Choroid plexus epithelial cell (primary cell): Measurements from ENCODE around the gene TSPAN18.

Experiments used
- DNase-seq: peaks from one replicate; pipeline ENCODE4 v3.0.0-alpha.2; 2010; ENCODE audit warnings: low read depth
- H3K4me3 ChIP-seq: 2 replicates; pipeline ENCODE4 v1.5.1; 2011; ENCODE audit warnings: low read depth, mild to moderate bottlenecking, control low read depth, low read length, moderate library complexity
- TF ChIP-seq, protein P1 (sequence below): conservative IDR thresholded peaks from 2 replicates; pipeline ENCODE4 v1.5.1; 2011; ENCODE audit warnings: low read depth, mild to moderate bottlenecking, control low read depth, inconsistent platforms, low read length, moderate library complexity

The TSPAN18 gene

GRCh38 chr11:44699497-44700408 lies 27.0 kb upstream of the TSPAN18 start:
- no peak overlapping the region for H3K4me3 ChIP-seq
- DNase-seq, result no peak
- TF ChIP-seq, protein P1, sequence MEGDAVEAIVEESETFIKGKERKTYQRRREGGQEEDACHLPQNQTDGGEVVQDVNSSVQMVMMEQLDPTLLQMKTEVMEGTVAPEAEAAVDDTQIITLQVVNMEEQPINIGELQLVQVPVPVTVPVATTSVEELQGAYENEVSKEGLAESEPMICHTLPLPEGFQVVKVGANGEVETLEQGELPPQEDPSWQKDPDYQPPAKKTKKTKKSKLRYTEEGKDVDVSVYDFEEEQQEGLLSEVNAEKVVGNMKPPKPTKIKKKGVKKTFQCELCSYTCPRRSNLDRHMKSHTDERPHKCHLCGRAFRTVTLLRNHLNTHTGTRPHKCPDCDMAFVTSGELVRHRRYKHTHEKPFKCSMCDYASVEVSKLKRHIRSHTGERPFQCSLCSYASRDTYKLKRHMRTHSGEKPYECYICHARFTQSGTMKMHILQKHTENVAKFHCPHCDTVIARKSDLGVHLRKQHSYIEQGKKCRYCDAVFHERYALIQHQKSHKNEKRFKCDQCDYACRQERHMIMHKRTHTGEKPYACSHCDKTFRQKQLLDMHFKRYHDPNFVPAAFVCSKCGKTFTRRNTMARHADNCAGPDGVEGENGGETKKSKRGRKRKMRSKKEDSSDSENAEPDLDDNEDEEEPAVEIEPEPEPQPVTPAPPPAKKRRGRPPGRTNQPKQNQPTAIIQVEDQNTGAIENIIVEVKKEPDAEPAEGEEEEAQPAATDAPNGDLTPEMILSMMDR, result no peak

DNA sequence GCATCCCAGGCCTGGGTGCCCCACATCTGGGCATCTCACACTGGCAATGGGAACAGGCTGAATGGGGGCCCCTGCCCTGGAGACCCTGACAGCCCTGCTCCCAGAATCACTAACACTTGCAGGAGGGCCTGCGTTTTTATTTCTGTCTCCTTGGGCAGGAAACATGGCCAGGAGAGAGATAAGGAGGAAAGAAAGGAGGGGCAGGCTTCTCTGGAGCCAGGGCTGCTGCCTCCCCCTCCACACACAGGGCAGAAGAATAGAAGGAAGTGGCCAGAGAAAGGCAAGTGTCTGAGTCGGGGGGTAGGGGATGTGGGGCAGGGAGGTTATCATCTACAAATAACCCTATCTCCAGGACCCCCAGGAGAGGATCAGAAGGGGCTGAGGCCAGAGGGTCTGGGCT lies 25.5 kb upstream of the TSPAN18 start:
- H3K4me3 ChIP-seq, result no peak overlapping the region
- DNase-seq, result no peak
- TF ChIP-seq, protein P1, result no peak

DNA sequence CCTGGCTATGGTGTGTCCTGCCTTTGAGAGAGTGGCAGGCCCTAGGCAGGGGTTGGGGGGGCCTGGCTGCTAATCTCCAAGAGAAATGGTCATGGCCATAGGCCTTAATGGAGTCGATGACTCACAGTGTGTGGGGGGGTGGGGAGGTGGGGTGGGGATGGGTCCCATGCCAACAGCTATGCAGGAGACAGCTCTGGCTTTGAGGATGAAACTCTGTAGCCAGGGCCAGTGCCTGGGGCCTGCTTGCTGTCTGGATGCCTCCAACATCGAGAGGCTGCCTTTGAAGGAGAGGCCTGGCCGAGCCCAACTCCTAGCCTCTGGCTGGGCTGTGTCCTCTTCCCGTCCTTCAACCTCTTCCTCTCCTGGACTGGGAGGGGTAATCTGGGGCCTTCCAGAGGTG lies 23.9 kb upstream of the TSPAN18 start:
- H3K4me3 ChIP-seq, result no peak overlapping the region
- DNase-seq, result no peak
- TF ChIP-seq, protein P1, result no peak

DNA sequence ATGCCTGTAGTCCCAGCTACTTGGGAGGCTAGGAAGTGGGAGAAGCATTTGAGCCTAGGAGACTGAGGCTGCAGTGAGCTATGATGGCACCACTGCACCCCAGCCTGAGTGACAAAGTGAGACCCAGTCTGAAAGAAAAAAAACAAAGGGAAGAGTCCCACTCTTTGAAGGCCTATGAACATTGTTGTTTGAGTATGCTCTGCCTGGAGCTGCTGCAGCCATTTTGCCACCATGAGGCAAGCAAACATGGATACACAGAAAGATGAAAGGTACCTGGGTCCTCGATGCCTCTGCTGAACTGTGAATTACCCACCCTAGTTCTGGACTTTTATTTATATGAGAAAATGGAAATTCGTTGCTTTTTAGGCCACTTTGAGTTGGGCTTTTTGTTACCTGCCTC lies 19.7 kb upstream of the TSPAN18 start:
- H3K4me3 ChIP-seq, result no peak overlapping the region
- DNase-seq, result no peak
- TF ChIP-seq, protein P1, result no peak

DNA sequence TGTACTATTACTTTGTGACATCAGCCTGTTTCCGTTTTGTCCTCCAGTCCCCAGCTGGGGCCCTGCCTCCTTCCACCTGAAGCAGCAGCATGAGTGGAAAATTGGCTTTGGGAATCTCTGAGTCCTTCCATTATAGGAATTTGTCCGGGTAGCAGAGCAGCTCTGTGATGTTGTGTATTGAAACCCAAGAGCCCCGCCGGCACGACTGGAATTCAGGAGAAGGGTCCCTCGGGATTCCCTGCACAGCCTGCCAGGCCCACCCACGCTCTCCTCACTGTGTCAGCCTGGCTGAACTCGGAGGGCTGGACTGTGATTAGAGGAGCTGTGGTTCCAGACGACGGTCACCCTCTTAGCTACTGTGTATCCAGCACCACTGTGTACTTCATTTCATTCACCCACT lies 18.8 kb upstream of the TSPAN18 start:
- TF ChIP-seq, protein P1, result no peak
- peak; percentile 13 for DNase-seq
- H3K4me3 ChIP-seq, result no peak overlapping the region

- no peak for DNase-seq
- TF ChIP-seq, protein P1, result no peak
- H3K4me3 ChIP-seq, result no peak overlapping the region
Measured at GRCh38 chr11:44708523-44709280, 18.1 kb upstream of the TSPAN18 start.
